ENCODE results near the gene TSEN2.
"Not testable (repeated sequence)": the region's sequence is repeated elsewhere in the genome, so short reads cannot be mapped to it uniquely, and the experiment has no call there.

The TSEN2 gene

DNA sequence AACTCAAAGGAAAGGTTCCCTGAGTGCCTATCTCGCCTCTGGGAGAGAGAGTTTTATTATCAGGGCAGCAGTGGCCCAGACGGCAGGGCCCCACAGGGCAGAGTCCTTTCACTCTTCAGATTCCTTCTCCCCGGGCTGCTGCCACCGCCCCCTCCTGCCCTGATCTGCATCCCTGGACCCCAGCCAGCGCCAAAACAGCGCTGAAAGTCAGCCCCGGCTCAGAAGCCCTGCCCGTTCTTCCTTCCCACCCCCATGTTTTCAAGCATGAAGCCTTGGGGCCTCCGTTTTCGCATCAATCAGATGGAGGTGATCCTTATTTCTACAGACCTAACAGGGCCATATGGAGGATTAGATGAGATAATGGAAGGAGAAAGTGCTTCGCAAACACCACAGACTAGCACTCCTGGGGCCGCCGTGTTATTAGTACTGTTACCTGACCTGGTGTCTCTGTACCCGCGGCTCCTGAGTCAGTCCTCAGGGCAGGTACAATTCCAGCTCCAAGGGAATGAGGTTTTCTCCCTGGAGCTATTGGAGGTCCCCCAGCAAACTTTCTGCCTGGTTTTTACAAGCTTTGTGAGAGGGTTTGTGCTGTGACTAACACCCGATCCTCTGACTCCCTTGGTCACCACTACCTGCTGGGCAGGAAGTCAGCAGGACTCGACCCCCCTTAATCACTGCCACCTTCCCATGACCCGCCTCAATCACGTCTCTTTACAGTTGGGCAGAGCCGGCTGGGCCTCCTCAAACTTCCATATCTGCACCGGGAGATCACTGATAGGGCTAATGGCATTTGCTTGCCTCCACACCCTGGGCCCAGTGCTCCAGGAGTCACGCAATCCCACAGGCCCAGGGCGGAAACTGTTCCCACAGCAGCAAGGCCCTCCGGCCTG, 39.5 kb upstream of the TSEN2 start:
- H3K27ac ChIP-seq (ENCODE audit: low read depth, low read length), result no peak overlapping the region
- no peaks in the 10 kb centered on the region for H3K36me3 ChIP-seq (ENCODE audit: insufficient read depth, low read length)
- no peaks in the 10 kb centered on the region for H3K79me2 ChIP-seq (ENCODE audit: control insufficient read depth, insufficient read depth, low read length, unreplicated experiment)
- peaks cover 14% of the 10 kb centered on the region for H3K4me1 ChIP-seq (ENCODE audit: control insufficient read depth, insufficient read depth, low read length, unreplicated experiment)
- no peak overlapping the region for H3K4me3 ChIP-seq (ENCODE audit: low read depth, low read length)
- no peaks in the 10 kb centered on the region for H3K27me3 ChIP-seq (ENCODE audit: insufficient read depth, low read length)
- H2AFZ ChIP-seq (ENCODE audit: low read length, unreplicated experiment), result no peak overlapping the region

DNA sequence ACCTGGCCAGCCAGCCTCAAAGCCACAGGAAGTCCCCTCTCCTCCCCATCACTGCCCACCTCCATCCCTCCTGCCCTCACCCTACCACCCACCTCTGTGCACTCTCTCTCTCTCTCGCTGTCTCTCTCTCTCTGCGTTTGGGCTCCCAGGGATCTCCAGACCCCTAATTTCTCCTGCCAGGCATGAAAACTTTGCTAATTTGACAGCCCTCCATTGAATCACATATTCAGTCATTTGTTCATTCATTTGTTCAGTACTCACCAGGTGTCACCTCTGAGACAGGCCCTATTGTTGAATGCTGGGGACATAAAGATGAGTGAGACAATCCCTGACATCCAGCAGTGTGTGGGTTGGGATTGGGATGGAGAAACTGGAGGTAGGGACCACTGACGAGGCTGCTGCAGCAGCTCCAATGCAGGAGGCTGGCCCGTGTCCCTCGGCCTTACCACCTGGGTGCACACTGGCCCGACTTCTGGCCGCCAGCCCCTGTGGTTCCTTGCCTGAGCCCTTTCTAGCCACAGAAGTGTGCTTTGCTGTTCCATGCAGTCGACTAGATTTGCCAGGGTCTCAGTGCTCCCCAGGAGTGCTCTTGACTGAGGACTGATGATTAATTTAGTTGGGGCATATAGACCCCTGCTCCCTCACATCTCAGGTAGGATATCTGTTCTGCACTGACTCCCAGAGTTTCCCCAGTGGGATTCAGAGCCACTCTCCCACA, 38.6 kb upstream of the TSEN2 start:
- Histone ChIP-seq H3K4me1 (ENCODE audit: control insufficient read depth, insufficient read depth, low read length, unreplicated experiment) (peaks cover 10% of the 10 kb centered on the region), H3K27me3 (ENCODE audit: insufficient read depth, low read length) (no peaks in the 10 kb centered on the region), H3K27ac (ENCODE audit: low read depth, low read length) (no peak overlapping the region), H3K4me3 (ENCODE audit: low read depth, low read length) (no peak overlapping the region), H2AFZ (ENCODE audit: low read length, unreplicated experiment) (no peak overlapping the region), H3K36me3 (ENCODE audit: insufficient read depth, low read length) (no peaks in the 10 kb centered on the region), H3K79me2 (ENCODE audit: control insufficient read depth, insufficient read depth, low read length, unreplicated experiment) (no peaks in the 10 kb centered on the region)

DNA sequence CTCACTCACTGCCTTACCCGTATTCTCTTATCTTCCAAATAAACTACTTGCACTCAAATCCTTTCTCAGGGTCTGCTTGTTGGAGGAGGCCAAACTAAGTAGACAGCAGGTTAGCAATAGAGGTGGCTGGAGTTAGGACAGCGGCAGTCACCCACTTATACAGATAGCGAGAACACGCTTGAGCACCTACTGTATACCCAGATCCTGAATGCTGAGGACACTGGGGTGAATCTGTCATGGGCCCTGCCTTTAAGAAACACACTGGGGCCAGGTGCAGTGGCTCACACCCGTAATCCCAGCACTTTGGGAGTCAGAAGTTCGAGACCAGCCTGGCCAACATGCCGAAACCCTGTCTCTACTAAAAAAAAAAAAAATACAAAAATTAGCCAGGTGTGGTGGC, 38.0 kb upstream of the TSEN2 start:
- Histone ChIP-seq H3K4me1 (ENCODE audit: control insufficient read depth, insufficient read depth, low read length, unreplicated experiment) (peaks cover 4% of the 10 kb centered on the region), H3K27ac (ENCODE audit: low read depth, low read length) (no peak overlapping the region), H3K27me3 (ENCODE audit: insufficient read depth, low read length) (no peaks in the 10 kb centered on the region), H3K4me3 (ENCODE audit: low read depth, low read length) (no peak overlapping the region), H3K36me3 (ENCODE audit: insufficient read depth, low read length) (no peaks in the 10 kb centered on the region), H3K79me2 (ENCODE audit: control insufficient read depth, insufficient read depth, low read length, unreplicated experiment) (no peaks in the 10 kb centered on the region), H2AFZ (ENCODE audit: low read length, unreplicated experiment) (no peak overlapping the region)

- Histone ChIP-seq H3K27me3 (ENCODE audit: insufficient read depth, low read length) (no peaks in the 10 kb centered on the region), H2AFZ (ENCODE audit: low read length, unreplicated experiment) (no peak overlapping the region), H3K79me2 (ENCODE audit: control insufficient read depth, insufficient read depth, low read length, unreplicated experiment) (no peaks in the 10 kb centered on the region), H3K27ac (ENCODE audit: low read depth, low read length) (no peak overlapping the region), H3K4me3 (ENCODE audit: low read depth, low read length) (no peak overlapping the region), H3K36me3 (ENCODE audit: insufficient read depth, low read length) (no peaks in the 10 kb centered on the region), H3K4me1 (ENCODE audit: control insufficient read depth, insufficient read depth, low read length, unreplicated experiment) (no peaks in the 10 kb centered on the region)
These were observed 37.2 kb upstream of the TSEN2 start for GRCh38 chr3:12447075-12447474.

DNA sequence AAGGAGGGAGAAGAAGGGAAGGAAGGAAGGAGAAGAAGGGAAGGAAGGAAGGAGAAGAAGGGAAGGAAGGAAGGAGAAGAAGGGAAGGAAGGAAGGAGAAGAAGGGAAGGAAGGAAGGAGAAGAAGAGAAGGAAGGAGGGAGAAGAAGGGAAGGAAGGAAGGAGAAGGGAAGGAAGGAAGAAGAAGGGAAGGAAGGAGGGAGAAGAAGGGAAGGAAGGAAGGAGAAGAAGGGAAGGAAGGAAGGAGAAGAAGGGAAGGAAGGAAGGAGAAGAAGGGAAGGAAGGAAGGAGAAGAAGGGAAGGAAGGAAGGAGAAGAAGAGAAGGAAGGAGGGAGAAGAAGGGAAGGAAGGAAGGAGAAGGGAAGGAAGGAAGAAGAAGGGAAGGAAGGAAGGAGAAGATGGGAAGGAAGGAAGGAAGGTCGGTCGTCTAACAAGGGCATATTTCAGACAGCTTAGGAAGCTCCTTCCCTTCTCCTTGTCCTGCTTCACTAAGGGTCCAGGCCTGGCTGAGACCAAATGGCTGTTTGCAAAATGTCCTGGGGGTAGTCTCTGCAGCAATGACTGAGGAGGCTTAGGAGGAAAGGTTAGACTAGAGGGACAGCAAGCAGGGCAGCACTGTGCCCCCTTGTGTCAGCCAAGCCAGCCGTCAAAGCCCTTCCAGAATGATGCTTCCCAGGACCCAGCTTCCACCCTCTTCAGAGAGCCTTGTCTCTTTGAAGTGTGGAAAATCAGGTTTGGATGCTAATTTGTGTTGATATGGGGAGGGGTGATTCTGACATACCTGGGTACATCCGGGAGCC, 35.7 kb upstream of the TSEN2 start:
- H3K27me3 ChIP-seq (ENCODE audit: insufficient read depth, low read length); H2AFZ ChIP-seq (ENCODE audit: low read length, unreplicated experiment); H3K4me3 ChIP-seq (ENCODE audit: low read depth, low read length); H3K79me2 ChIP-seq (ENCODE audit: control insufficient read depth, insufficient read depth, low read length, unreplicated experiment); H3K4me1 ChIP-seq (ENCODE audit: control insufficient read depth, insufficient read depth, low read length, unreplicated experiment); H3K27ac ChIP-seq (ENCODE audit: low read depth, low read length); H3K36me3 ChIP-seq (ENCODE audit: insufficient read depth, low read length): not testable (repeated sequence)

- no peak overlapping the region for H2AFZ ChIP-seq (ENCODE audit: low read length, unreplicated experiment)
- H3K36me3 ChIP-seq (ENCODE audit: insufficient read depth, low read length), result no peaks in the 10 kb centered on the region
- H3K27ac ChIP-seq (ENCODE audit: low read depth, low read length), result no peak overlapping the region
- H3K4me1 ChIP-seq (ENCODE audit: control insufficient read depth, insufficient read depth, low read length, unreplicated experiment), result peaks cover 11% of the 10 kb centered on the region
- no peak overlapping the region for H3K4me3 ChIP-seq (ENCODE audit: low read depth, low read length)
- H3K79me2 ChIP-seq (ENCODE audit: control insufficient read depth, insufficient read depth, low read length, unreplicated experiment), result no peaks in the 10 kb centered on the region
- no peaks in the 10 kb centered on the region for H3K27me3 ChIP-seq (ENCODE audit: insufficient read depth, low read length)
These were observed 34.2 kb upstream of the TSEN2 start for GRCh38 chr3:12449889-12450682.

DNA sequence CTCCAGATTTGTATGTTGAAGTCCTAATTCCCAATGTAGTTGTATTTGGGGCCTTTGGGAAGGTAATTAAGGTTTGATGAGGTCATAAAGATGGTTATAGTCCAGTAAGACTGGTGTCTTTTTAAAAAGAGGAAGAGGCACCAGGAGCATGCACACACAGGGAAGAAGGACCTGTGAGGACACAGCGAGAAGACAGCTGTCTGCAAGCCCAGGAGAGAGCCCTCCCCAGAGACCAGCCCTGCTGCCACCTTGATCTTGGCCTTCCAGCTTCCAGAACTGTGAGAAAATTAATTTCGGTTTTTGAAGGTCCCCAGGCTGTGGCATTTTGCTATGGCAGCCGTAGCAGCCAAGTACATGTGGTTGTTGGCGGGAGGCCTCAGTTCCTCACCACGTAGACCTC, 32.8 kb upstream of the TSEN2 start:
- Histone ChIP-seq H3K79me2 (ENCODE audit: control insufficient read depth, insufficient read depth, low read length, unreplicated experiment) (no peaks in the 10 kb centered on the region), H3K36me3 (ENCODE audit: insufficient read depth, low read length) (no peaks in the 10 kb centered on the region), H2AFZ (ENCODE audit: low read length, unreplicated experiment) (no peak overlapping the region), H3K27me3 (ENCODE audit: insufficient read depth, low read length) (no peaks in the 10 kb centered on the region), H3K4me3 (ENCODE audit: low read depth, low read length) (no peak overlapping the region), H3K27ac (ENCODE audit: low read depth, low read length) (no peak overlapping the region), H3K4me1 (ENCODE audit: control insufficient read depth, insufficient read depth, low read length, unreplicated experiment) (peaks cover 11% of the 10 kb centered on the region)

DNA sequence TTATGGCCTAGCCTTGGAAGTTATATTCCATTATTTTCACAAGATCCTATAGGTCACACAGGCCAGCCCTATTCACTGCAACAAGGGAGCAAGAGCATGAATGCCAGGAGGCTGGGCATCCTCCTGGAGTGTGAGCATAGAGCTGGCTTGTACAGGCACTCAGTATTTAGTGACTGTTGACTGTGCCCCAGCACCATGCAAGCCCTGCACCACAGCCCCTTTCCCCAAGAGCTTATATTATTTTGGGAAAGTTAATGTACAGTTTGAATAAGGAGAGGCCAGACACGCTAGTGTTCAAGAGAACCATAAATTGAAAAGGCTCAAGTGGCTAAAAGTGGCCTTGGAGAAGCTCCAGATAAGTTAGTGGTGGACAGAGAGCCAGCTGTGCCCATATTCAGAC, 32.3 kb upstream of the TSEN2 start:
- Histone ChIP-seq H2AFZ (ENCODE audit: low read length, unreplicated experiment) (no peak overlapping the region), H3K4me1 (ENCODE audit: control insufficient read depth, insufficient read depth, low read length, unreplicated experiment) (peaks cover 11% of the 10 kb centered on the region), H3K79me2 (ENCODE audit: control insufficient read depth, insufficient read depth, low read length, unreplicated experiment) (no peaks in the 10 kb centered on the region), H3K27me3 (ENCODE audit: insufficient read depth, low read length) (no peaks in the 10 kb centered on the region), H3K27ac (ENCODE audit: low read depth, low read length) (no peak overlapping the region), H3K4me3 (ENCODE audit: low read depth, low read length) (no peak overlapping the region), H3K36me3 (ENCODE audit: insufficient read depth, low read length) (no peaks in the 10 kb centered on the region)

GRCh38 chr3:12452361-12453330, 31.6 kb upstream of the TSEN2 start:
- no peaks in the 10 kb centered on the region for H3K36me3 ChIP-seq (ENCODE audit: insufficient read depth, low read length)
- H3K4me3 ChIP-seq (ENCODE audit: low read depth, low read length), result no peak overlapping the region
- H3K27ac ChIP-seq (ENCODE audit: low read depth, low read length), result no peak overlapping the region
- H2AFZ ChIP-seq (ENCODE audit: low read length, unreplicated experiment), result no peak overlapping the region
- H3K27me3 ChIP-seq (ENCODE audit: insufficient read depth, low read length), result no peaks in the 10 kb centered on the region
- no peaks in the 10 kb centered on the region for H3K79me2 ChIP-seq (ENCODE audit: control insufficient read depth, insufficient read depth, low read length, unreplicated experiment)
- H3K4me1 ChIP-seq (ENCODE audit: control insufficient read depth, insufficient read depth, low read length, unreplicated experiment), result peaks cover 11% of the 10 kb centered on the region
